ENCODE results near the gene MRPL48. TPM values are rescaled to one million over a fixed set of nuclear protein-coding genes. Genes with fewer than 3 reads are reported as not detected.

The MRPL48 gene
- total and polyA plus RNA-seq, 12 donors, result 25.1 to 44.4 (median 32.7) TPM

DNA sequence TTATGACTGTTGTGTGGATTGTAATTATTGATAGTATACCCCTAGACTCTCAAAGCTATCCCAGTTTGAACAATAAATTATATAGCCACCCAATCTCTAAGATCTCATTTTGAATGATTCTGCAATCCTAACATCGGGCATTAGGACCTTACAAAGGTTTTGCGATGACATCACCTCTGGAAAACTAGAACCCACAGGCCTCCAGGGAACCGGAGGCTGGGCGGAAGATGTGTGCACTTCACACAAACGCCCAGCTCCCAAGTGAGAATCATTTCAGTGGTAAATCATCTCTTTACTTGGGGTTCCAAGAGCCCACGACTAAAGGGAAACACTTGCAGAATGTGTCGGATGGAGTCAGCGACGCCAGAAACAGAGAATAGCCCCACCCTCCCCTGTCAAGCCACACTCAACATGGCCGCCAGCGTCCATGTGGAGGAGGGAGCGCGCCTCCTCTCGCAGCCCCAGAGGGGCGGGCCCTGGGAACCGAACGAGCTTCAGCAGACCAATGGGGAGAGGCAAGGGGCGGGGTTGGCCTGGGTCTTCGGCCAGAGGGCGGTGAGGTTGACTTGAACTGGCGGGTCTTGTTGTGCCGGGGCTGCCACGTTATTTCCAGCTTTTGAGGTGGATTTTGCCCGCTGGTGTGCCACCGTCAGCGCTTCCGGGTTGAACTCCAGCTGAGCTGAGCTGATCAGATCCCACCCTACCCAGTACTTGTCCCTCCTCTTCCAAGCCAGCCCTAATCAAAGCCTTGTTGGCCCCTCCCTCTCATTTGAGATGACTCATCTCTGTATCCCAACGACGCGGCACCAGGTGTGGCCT lies 8.4 kb upstream of the MRPL48 start:
- TF ChIP-seq, protein P1, sequence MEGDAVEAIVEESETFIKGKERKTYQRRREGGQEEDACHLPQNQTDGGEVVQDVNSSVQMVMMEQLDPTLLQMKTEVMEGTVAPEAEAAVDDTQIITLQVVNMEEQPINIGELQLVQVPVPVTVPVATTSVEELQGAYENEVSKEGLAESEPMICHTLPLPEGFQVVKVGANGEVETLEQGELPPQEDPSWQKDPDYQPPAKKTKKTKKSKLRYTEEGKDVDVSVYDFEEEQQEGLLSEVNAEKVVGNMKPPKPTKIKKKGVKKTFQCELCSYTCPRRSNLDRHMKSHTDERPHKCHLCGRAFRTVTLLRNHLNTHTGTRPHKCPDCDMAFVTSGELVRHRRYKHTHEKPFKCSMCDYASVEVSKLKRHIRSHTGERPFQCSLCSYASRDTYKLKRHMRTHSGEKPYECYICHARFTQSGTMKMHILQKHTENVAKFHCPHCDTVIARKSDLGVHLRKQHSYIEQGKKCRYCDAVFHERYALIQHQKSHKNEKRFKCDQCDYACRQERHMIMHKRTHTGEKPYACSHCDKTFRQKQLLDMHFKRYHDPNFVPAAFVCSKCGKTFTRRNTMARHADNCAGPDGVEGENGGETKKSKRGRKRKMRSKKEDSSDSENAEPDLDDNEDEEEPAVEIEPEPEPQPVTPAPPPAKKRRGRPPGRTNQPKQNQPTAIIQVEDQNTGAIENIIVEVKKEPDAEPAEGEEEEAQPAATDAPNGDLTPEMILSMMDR (IDR thresholded peaks at IDR 0.05), result no peak
- H3K4me1 ChIP-seq, result peaks cover 0 to 12% (median 4%) of the 10 kb centered on the region in 9 donors
- H3K27me3 ChIP-seq, result no peaks in the 10 kb centered on the region
- DNase-seq (peak; percentile 98 to 99), ATAC-seq (peak; percentile 100)
- peak overlapping the region; percentile 1 to 65 (median 56) for H3K4me3 ChIP-seq
- no peaks in the 10 kb centered on the region for H3K9me3 ChIP-seq
- peak overlapping the region; percentile 59 to 97 (median 92) for H3K27ac ChIP-seq
- intact Hi-C loops (cut with DNase I), result loop anchor here in 7 of 10 donors (1.0 to 2.0 kb wide), 2 partner anchors 18 kb away; partner anchors contain the start of gene RAB6A (in 7 of the 7)
- no peaks in the 10 kb centered on the region for H3K36me3 ChIP-seq
- 0 to 1% methylated on average over 30 of the region's 30 CpGs for WGBS, 2 donors

DNA sequence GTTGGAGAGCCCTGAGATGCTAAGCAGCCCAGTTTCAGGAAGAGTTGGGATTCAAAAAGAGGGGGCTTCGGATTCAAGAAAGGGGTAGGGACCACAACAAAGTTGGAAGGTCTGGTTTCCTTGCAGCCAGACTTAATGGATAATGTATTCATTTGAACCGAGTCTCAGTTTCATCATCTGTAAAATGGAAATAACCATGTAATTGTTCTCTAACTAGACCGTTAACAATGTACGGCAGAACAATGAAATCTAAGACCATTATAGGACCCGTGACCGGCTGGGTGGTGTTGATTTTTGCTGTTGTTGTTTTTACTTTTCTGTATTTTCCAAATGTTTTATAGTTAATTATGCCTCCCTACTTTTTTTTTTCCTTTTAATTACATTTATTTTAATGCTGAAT lies 6.4 kb upstream of the MRPL48 start:
- DNase-seq, result no peak
- H3K4me1 ChIP-seq, result peaks cover 0 to 12% (median 4%) of the 10 kb centered on the region in 9 donors
- intact Hi-C loops (cut with DNase I), result loop anchor here in 2 of 10 donors (10.0 kb wide), 1 partner anchor 93 kb away; the partner anchor contains the start of genes COA4 (in 2 of the 2) and PAAF1 (in 2 of the 2)
- no peaks in the 10 kb centered on the region for H3K36me3 ChIP-seq
- H3K27ac ChIP-seq, result no peak overlapping the region
- no peaks in the 10 kb centered on the region for H3K27me3 ChIP-seq
- TF ChIP-seq, protein P1 (IDR thresholded peaks at IDR 0.05), result no peak
- ATAC-seq, result no peak
- H3K4me3 ChIP-seq, result no peak overlapping the region
- WGBS, 2 donors, result 90 to 92% methylated on average over 6 of the region's 6 CpGs
- H3K9me3 ChIP-seq, result no peaks in the 10 kb centered on the region

DNA sequence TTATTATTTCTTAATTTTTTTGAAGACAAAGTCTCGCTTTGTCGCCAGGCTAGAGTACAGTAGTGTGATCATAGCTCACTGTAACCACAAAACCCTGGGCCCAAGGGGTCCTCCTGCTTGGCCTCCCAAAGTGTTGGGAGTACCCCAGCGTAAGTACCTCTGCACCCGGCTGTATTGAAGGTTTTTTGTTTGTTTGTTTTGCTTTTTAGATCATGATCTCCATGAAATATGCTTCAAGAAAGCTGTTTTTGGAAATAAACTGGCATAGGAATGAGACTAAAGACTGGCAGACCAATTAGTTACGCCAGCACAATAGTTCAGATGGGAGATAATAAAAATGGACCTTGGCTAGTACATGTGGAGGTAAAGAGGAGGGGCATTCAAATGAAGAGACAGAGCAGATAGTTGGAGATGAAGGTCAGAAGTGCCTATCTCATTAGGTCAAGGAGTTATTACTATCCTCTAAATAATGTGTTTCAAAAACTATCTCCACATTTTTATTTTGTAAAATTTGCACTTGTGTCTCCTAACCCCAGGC lies 4.1 kb upstream of the MRPL48 start:
- Histone ChIP-seq H3K4me3 (no peak overlapping the region), H3K27me3 (no peaks in the 10 kb centered on the region), H3K4me1 (peaks cover 0 to 22% (median 12%) of the 10 kb centered on the region in 9 donors), H3K27ac (no peak overlapping the region), H3K36me3 (no peaks in the 10 kb centered on the region), H3K9me3 (no peaks in the 10 kb centered on the region)
- TF ChIP-seq, protein P1 (IDR thresholded peaks at IDR 0.05), result no peak
- no peak for DNase-seq
- WGBS, 2 donors, result 88 to 89% methylated on average over 5 of the region's 5 CpGs
- ATAC-seq, result no peak
- intact Hi-C loops (cut with DNase I), result loop anchor here in 2 of 10 donors (10.0 kb wide), 1 partner anchor 91 kb away; the partner anchor contains the start of genes COA4 (in 2 of the 2) and PAAF1 (in 2 of the 2)

DNA sequence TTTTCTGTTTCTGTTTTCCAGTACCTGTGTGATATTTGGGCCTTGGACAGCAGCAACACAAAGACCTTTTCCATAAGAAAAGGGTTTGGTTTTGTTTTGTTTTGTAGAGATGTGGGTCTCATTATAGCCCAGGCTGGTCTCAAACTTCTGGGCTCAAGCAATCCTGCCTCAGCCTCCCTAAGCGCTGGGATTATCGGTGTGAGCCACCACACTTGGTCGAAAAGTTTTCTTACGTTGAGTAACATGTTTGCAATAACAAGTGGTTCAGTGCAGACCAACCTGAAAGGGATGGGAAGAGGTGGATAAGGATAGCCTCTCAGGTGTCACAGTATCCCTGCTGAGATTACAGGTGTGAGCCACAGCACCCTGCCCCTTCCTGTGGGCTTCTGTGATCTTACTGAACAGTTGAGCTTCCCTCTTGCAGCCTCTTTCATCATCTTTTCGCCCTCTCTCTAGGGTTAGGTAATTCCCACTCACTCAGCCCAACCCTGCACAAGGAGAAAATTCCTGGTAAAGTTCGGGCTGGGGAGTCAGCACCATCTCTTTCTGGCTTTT lies 3.5 kb upstream of the MRPL48 start:
- DNase-seq (no peak), ATAC-seq (no peak)
- Histone ChIP-seq H3K4me1 (peaks cover 0 to 22% (median 16%) of the 10 kb centered on the region in 9 donors), H3K4me3 (no peak overlapping the region), H3K27ac (no peak overlapping the region), H3K36me3 (no peaks in the 10 kb centered on the region), H3K27me3 (no peaks in the 10 kb centered on the region), H3K9me3 (no peaks in the 10 kb centered on the region)
- intact Hi-C loops (cut with DNase I), result loop anchor here in 2 of 10 donors (10.0 kb wide), 1 partner anchor 91 kb away; the partner anchor contains the start of genes COA4 (in 2 of the 2) and PAAF1 (in 2 of the 2)
- WGBS, 2 donors, result 84 to 88% methylated on average over 6 of the region's 6 CpGs
- TF ChIP-seq, protein P1 (IDR thresholded peaks at IDR 0.05), result no peak
